Loucy (cell line): Measurements from ENCODE around the gene POPDC2.

Experiments
- EZH2phosphoT487 ChIP-seq: fragments of 200-600 bp; IDR thresholded peaks from 2 replicates; pipeline ENCODE4 v1.6.1; 2018; ENCODE audit warnings: antibody characterized with exemption, mild to moderate bottlenecking, moderate library complexity, borderline replicate concordance
- TF ChIP-seq, protein P1 (sequence below): fragments of 200-600 bp; sonication (generic); conservative IDR thresholded peaks from 2 replicates; pipeline ENCODE4 v1.5.1; 2014; ENCODE audit warnings: mild to moderate bottlenecking, antibody characterized with exemption, low read length

- TF ChIP-seq, protein P1, sequence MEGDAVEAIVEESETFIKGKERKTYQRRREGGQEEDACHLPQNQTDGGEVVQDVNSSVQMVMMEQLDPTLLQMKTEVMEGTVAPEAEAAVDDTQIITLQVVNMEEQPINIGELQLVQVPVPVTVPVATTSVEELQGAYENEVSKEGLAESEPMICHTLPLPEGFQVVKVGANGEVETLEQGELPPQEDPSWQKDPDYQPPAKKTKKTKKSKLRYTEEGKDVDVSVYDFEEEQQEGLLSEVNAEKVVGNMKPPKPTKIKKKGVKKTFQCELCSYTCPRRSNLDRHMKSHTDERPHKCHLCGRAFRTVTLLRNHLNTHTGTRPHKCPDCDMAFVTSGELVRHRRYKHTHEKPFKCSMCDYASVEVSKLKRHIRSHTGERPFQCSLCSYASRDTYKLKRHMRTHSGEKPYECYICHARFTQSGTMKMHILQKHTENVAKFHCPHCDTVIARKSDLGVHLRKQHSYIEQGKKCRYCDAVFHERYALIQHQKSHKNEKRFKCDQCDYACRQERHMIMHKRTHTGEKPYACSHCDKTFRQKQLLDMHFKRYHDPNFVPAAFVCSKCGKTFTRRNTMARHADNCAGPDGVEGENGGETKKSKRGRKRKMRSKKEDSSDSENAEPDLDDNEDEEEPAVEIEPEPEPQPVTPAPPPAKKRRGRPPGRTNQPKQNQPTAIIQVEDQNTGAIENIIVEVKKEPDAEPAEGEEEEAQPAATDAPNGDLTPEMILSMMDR = no peak
- no peak for TF ChIP-seq EZH2phosphoT487
Observed at GRCh38 chr3:119626196-119626595, 34.2 kb downstream of the POPDC2 start.
